GM12873 (cell line): ENCODE data around the gene P2RX2.
A peak's percentile ranks its signal among the peaks of the same experiment; 100 is the strongest.

Source experiments
- TF ChIP-seq, protein P1 (sequence below): IDR thresholded peaks from 2 replicates; pipeline ENCODE4 v1.5.1; 2012; ENCODE audit warnings: low read depth, mild to moderate bottlenecking, moderate library complexity, low read length, control low read depth; ENCODE audit not compliant: insufficient read depth; ENCODE audit errors: missing control alignments

P2RX2 gene

DNA sequence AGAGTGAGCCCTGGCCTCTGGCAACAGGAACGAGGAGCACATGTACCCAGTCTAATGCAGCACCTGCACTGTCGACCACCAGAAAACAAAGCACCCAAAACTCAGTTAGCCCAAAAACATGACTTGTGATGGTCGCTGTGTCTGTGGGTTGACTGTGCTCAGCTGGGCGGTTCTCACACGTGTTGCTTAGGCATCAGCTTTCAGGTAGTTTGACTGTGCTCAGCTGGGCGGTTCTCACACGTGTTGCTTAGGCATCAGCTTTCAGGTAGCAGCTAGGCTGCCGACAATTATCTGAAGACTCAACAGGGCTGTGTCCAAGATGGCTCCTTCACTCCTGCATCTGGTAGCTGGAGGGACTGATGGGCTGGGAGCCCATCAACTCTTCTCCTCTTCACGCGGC is 7.0 kb upstream of the P2RX2 start:
- TF ChIP-seq, protein P1, sequence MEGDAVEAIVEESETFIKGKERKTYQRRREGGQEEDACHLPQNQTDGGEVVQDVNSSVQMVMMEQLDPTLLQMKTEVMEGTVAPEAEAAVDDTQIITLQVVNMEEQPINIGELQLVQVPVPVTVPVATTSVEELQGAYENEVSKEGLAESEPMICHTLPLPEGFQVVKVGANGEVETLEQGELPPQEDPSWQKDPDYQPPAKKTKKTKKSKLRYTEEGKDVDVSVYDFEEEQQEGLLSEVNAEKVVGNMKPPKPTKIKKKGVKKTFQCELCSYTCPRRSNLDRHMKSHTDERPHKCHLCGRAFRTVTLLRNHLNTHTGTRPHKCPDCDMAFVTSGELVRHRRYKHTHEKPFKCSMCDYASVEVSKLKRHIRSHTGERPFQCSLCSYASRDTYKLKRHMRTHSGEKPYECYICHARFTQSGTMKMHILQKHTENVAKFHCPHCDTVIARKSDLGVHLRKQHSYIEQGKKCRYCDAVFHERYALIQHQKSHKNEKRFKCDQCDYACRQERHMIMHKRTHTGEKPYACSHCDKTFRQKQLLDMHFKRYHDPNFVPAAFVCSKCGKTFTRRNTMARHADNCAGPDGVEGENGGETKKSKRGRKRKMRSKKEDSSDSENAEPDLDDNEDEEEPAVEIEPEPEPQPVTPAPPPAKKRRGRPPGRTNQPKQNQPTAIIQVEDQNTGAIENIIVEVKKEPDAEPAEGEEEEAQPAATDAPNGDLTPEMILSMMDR, result no peak

DNA sequence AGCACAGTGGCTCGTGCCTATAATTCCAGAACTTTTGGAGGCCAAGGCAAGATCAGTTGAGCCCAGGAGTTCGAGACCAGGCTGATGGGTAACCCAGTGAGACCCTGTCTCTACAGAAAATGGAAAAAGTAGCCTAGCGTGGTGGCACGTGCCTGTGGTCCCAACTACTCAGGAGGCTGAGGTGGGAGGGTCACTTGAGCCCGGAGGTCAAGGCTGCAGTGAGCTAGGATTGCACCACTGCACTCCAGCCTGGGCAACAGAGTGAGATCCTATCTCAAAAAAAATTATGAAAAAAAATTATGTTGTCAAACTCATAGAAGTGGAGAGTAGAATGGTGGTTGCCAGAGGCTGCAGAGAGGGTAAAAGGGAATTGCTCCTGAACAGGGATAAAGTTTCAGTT is 4.5 kb upstream of the P2RX2 start:
- TF ChIP-seq, protein P1, result no peak

DNA sequence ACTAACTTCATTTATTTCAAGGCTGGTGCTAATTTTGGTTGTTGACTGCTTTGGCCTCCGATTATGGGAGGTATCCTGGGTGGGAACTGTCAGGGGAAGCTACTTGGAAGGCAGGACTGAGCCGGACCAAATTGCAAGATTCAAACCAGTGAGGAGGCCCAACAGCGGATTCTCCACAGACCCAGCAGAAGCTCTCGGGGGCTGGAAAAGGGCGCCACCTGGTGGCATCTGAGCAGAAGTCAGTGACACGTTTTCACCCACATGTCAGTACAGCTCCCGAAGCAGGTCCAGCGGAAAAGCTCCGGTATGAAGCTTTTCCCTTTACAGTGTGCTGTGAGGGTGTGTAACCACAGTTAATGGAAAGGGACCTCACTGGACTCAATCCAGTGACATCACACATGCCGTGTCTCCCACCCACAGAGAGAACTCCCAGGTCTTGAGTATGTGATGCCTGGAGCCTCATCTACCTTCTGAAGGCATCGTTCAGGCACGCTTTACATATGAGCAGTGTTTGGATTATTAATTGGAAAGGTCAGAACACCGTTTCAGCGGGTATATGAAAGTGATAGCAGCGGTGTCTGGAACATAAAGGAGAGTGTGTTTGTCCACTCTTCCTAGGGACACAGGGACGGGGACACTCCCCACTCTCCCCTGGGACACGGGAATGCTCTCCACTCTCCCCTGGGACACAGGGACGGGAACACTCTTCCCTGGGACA is 3.6 kb upstream of the P2RX2 start:
- TF ChIP-seq, protein P1, result peak; percentile 93

DNA sequence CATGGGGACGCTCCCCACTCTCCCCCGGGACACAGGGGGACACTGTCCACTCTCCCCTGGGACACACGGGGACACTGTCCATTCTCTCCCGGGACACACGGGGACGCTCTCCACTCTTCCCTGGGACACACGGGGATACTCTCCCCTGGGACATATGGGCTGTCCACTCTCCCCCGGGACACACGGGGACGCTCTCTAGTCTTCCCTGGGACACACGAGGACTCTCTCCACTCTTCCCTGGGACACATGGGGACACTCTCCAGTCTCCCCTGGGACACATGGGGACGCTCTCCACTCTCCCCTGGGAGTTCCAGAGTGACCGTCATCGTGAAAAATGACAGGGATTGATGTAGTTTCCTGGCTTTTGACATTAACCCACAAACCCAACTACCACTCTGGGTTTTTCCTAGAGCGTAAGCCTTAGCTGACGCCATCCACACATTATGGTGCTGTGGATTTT is 3.0 kb upstream of the P2RX2 start:
- TF ChIP-seq, protein P1, result no peak

DNA sequence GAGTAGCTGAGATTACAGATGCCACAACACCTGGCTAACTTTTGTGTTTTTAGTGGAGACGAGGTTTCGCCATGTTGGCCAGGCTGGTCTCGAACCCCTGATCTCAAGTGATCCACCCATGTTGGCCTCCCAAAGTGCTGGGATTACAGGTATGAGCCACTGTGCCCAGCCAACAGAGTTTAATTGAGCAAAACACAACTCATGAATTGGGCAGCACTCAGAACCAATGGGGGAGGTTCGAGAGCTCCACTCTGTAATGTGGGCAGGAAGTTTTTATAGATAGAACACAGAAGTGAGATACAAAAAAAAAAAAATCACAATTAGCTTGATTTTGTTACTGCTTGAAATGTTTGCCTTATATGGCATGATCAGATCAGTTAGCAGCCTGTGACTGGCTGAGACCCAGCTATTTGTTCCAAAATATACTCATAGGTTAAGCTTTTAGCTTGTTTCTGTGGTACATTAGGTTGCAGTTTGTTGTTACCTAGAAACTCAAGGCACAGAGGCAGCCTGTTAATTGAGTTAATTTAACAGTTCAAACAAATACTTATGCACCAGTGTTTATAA is 1.4 kb upstream of the P2RX2 start:
- TF ChIP-seq, protein P1, result no peak

DNA sequence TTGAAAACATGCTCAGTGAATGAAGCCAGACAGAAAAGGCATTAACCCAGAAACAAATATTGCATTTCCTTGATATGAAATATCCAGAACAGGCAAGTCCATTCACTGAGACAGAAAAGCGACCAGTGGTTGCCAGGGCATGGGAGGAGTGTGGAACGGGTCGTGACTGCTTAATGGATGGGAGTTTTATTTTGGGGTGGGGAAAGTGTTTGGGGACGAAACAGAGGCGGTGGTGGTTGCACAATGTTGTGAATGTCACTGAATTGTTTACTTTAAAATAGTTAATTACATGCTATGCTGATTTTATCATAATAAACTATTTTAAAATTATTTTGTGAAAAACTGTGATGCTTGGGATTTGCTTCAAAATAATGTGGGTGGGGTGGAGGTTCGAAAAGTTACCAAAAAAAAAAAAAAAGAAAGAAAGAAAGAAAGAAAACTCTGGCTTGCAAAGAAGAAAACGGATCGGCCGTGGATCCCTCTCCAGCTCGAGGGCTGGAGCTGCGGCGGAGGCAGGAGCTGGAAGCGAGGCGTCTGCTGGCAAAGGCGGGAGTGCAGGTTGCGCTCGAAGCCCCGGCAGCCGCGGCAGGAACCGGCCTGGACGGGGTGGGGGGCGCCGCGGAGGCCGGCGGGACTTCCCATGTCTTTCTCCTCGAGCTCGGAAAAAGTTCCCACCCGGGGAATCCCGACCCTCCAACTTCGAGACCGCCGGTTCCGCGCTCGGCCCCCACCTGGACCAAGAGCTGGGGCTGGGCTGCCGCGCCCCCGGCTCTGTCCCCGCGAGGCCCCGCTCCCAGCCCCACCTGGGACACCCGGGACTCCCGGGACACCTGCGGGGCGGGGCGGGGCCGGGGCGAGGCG is 524 bp upstream of the P2RX2 start:
- TF ChIP-seq, protein P1, result no peak

DNA sequence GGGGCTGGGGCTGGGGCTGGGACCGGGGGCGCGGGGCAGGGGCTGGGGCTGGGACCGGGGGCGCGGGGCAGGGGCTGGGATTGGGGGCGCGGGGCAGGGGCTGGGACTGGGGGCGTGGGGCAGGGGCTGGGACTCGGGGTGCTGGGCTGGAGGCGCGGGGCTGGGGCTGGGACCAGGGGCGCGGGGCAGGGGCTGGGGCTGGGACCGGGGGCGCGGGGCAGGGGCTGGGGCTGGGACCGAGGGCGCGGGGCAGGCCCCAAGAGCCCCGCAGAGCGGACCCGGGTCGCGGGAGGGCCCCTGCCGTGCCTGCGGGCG is 452 bp downstream of the P2RX2 start:
- TF ChIP-seq, protein P1, result no peak
